ENCODE measurements around the gene RIMBP3C.
"Not testable (repeated sequence)": the region's sequence is repeated elsewhere in the genome, so short reads cannot be mapped to it uniquely, and the experiment has no call there.

RIMBP3C gene

DNA sequence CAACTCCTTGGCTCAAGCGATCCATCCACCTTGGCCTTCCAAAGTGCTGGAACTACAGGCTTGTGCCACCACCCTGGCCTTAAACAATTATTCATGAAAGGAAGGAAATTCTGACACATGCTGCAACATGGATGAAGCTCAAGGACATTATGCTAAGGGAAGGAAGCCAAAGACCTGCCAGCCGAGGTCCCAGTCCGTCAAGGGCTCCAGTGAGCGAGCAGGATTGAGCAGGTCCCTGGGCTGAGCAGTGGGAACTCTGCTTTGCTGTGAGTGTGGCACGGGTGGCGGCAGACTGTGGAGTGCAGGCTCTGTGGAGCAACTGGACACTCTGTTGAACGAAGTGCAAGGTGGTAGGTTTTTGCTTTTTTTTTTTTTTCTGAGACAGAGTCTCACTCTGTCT, 11.4 kb downstream of the RIMBP3C start:
- not testable (repeated sequence) for H3K4me1 ChIP-seq (ENCODE audit: control insufficient read depth in 1 of 2, insufficient read depth in 1 of 2, low read depth in 1 of 2, low read length in 1 of 2); H3K27me3 ChIP-seq; H3K9me3 ChIP-seq; H3K4me3 ChIP-seq (ENCODE audit: low read depth in 1 of 2, low read length in 1 of 2); H3K36me3 ChIP-seq; H3K27ac ChIP-seq

DNA sequence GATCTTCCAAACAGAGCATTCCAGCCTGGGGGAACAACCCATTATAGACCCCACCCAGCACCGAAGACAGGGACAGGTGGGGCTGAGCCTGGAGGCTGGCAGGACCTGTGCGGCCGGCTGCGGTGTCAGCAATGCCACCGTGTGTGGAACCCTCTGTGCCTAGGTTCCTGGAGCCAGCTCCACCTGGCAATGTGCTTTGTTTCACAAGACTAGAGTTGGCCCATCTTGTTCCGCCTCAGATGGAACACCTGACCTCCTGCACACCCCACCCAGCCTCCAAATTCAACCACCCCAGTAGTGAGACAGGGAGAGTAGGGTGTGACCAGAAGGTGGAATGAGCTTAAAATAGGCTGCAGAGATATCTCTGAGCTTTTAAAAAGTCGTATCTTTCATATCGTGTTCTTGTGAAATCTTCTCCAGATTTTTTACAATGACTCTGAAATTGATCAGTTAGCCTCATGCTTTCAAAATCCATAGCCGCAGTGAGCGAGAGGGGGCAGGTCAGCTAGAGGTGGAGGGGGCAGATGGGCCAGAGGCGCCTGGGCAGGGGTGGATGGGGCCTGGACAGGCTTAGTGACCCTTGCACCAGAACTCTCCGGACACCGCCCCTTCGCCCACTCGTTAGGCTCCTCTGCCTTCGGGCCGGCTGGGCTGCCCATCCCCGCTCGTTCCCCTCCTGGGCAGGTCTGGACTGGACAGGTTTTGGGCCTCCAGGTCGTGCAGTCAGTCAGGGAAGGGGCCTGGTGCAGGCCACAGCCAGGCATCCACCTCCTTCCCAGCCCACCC, 18.2 kb downstream of the RIMBP3C start:
- H3K9me3 ChIP-seq; H3K4me1 ChIP-seq (ENCODE audit: control insufficient read depth in 1 of 2, insufficient read depth in 1 of 2, low read depth in 1 of 2, low read length in 1 of 2); H3K27me3 ChIP-seq; H3K27ac ChIP-seq; H3K36me3 ChIP-seq; H3K4me3 ChIP-seq (ENCODE audit: low read depth in 1 of 2, low read length in 1 of 2): not testable (repeated sequence)

DNA sequence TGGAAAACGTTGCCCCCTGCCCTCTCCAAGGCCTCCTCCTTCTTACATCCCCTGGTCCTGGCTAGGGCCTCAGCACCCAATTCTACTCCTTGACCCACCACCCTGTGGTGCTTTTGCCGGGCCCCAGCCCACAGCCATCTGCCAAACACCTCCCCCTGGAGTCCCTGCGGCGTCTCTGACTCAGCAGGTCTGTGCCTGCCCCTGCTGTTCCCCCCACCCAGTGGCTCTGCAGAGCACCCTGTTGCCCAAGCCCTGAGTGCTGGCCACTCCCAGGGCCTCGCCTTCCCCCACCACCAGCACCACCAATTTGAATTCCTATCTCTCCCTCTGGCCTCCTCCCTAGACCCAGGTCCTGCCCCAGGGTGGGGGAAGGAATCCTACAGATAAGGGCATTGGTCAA, 19.7 kb downstream of the RIMBP3C start:
- not testable (repeated sequence) for H3K27ac ChIP-seq; H3K4me3 ChIP-seq (ENCODE audit: low read depth in 1 of 2, low read length in 1 of 2); H3K27me3 ChIP-seq; H3K4me1 ChIP-seq (ENCODE audit: control insufficient read depth in 1 of 2, insufficient read depth in 1 of 2, low read depth in 1 of 2, low read length in 1 of 2); H3K9me3 ChIP-seq; H3K36me3 ChIP-seq

DNA sequence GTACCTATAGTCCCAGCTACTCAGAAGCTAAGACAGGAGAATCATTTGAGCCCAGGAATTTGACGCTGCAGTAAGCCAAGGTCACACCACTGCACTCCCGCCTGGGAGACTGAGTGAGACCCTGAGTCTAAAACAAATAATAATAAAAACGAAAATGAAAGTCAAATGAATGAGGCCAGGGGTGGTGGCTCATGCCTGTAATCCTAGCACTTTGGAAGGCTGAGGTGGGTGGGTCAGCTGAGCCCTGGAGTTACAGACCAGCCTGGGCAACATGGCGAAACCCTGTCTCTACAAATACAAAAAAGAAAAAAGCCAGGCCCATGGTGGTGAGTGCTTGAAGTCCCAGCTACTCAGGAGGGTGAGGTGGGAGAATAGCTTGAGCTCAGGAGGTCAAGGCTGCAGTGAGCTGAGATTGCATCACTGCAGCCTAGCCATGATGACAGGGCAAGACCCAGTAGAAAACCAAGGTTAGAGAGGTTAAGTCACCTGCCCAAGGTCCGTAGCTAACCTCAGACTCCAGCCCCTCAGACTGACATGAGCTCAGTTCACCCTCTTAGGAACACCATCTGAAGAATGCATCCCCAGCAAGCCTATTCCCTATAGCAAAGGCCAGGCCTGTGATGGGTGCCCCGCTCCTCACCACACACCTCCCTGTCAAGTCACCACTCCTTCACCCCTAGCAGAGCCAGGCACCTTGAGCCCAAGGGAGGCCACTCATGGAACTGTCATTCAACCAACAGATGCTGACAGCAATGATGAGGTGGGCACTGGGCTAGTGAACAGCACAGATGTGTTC, 24.4 kb downstream of the RIMBP3C start:
- not testable (repeated sequence) for H3K27ac ChIP-seq; H3K4me1 ChIP-seq (ENCODE audit: control insufficient read depth in 1 of 2, insufficient read depth in 1 of 2, low read depth in 1 of 2, low read length in 1 of 2); H3K9me3 ChIP-seq; H3K4me3 ChIP-seq (ENCODE audit: low read depth in 1 of 2, low read length in 1 of 2); H3K27me3 ChIP-seq; H3K36me3 ChIP-seq

DNA sequence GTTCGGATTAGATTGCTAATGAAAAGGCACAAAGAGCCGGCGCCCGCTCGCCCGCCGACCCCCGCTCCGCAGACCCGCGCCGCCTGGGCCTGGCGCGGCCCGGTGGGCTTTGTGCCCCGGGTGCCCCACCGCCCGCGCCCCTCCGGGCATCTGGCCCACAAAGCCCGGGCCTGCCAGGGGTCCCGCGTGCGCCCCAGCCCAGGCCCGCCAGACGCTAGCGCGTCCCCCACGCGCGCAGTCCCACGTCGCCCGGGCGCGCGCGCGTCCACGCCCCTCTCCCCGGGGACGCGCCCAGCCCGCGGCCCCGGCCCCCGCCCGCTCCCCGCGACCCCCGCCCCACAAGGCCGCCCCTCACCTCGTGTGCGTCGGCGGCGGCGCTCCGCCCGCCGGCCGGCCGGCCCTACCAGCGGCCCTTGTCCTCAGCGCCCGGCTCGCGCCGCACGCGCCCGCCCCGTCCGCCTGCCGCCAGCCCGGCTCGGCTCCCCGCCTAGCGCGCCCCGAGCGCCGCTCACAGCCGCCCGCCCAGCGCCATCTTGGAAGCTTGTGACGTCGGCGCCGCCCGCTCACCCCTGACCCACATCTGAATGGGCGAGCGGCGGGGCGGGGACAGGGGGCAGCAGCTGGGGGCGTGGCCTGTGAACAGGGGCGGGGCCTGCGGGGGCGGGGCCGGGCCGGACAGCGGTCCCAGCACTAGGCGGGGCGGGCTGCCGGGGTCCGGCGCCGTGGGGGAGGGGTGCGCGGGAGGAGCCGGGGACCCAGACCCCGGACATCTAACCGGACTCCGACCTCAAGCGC, 34.1 kb downstream of the RIMBP3C start:
- H3K4me3 ChIP-seq (ENCODE audit: low read depth in 1 of 2, low read length in 1 of 2); H3K27me3 ChIP-seq; H3K27ac ChIP-seq; H3K36me3 ChIP-seq; H3K9me3 ChIP-seq; H3K4me1 ChIP-seq (ENCODE audit: control insufficient read depth in 1 of 2, insufficient read depth in 1 of 2, low read depth in 1 of 2, low read length in 1 of 2): not testable (repeated sequence)

DNA sequence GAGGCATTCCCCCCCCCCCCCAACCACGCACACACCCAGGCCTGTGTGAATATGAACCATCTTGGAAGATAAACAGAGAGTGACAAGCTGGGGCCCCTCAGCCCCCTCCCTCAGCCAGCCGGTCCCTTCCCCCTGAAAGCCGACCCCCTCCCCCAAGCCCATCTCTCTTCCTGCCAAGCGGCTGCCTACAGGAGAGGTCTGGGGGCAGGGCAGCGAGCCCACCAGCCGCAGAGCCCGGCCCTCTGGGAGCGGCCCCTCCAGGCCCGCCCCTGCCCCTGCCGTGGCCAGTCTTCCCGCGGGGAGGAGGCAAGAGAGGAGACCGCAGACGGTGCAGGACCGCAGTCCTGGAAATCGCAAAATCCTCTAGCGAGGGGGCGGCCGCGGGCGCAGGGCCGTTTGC, 34.7 kb downstream of the RIMBP3C start:
- not testable (repeated sequence) for H3K27me3 ChIP-seq; H3K27ac ChIP-seq; H3K9me3 ChIP-seq; H3K4me1 ChIP-seq (ENCODE audit: control insufficient read depth in 1 of 2, insufficient read depth in 1 of 2, low read depth in 1 of 2, low read length in 1 of 2); H3K36me3 ChIP-seq; H3K4me3 ChIP-seq (ENCODE audit: low read depth in 1 of 2, low read length in 1 of 2)

DNA sequence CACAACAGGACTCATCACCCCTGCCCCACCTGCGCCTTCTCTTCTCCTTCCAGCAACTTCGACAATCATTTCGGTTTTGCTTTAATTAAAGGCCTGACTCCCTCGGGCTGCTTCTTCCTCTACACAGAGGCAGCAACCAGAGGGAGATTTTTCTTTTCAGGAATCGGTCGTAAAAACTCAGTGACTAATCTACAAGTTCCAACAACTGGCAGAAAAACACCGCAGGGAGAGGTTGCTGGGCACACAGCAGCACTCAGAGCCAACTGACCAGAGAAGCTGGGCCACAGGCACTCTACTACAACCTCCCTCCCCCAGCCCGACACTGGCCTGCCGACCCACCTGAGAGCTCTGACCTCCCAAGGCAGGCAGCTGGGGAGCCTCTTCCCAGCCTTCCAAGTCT, 36.0 kb downstream of the RIMBP3C start:
- not testable (repeated sequence) for H3K4me3 ChIP-seq (ENCODE audit: low read depth in 1 of 2, low read length in 1 of 2); H3K36me3 ChIP-seq; H3K27me3 ChIP-seq; H3K9me3 ChIP-seq; H3K4me1 ChIP-seq (ENCODE audit: control insufficient read depth in 1 of 2, insufficient read depth in 1 of 2, low read depth in 1 of 2, low read length in 1 of 2); H3K27ac ChIP-seq

DNA sequence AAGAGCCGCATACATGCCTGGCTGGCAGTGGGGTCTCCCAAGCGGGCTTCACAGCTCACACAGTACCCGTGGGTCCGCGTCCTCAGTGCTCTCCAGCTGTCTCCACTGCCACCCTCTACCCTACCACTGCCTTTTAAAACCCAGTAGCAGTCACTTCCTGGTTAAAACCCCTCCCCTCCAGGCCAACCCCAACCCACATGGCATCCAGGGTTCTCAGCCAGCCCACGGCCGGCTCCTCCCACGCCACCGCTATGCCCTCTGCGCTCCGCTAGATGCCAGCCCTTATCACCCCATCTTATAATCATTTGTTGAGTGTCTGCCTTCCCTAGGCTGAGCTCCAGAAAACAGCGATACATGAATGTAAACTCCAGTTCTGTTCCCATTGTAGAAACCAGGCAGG, 37.1 kb downstream of the RIMBP3C start:
- H3K4me1 ChIP-seq (ENCODE audit: control insufficient read depth in 1 of 2, insufficient read depth in 1 of 2, low read depth in 1 of 2, low read length in 1 of 2); H3K4me3 ChIP-seq (ENCODE audit: low read depth in 1 of 2, low read length in 1 of 2); H3K27me3 ChIP-seq; H3K9me3 ChIP-seq; H3K36me3 ChIP-seq; H3K27ac ChIP-seq: not testable (repeated sequence)

DNA sequence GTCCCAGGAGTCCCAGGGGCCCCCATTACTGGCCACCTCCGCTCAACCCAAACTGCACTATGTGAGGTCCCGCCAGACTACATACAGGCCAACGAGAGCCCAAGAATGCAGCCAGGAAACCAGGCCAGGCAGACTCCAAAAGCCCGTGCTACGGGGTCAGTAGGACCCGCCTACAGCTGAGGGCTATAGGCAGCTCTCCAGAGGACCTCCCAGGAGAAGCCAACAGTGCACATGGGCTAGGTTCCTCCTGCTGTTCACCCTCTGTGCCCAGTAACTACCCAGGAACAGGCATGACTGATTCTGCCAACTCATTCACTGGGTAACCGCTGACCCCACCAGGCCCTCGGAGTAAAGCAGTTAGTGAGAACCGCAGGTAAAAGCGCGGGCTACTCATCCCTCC, 39.2 kb downstream of the RIMBP3C start:
- H3K4me1 ChIP-seq (ENCODE audit: control insufficient read depth in 1 of 2, insufficient read depth in 1 of 2, low read depth in 1 of 2, low read length in 1 of 2); H3K27me3 ChIP-seq; H3K4me3 ChIP-seq (ENCODE audit: low read depth in 1 of 2, low read length in 1 of 2): not testable (repeated sequence)

DNA sequence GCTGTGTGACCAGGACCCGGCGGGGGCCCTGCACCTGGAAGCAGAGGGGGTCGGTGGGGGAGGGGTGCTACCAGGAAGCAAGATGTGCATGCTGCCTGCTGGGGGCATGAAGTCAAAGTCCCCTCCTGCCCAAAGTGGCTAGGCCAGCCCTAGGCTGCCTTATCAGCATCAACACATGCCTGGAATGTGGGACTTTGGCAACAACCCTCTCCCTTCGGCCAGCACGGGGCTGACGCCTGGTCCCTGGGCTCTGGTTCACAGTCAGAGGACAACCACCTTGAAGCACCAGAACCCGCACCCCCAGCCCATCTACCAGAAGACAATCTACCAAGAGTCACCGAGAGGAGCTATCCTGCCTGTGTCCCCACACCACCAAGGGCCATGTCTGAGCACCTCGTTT, 40.9 kb downstream of the RIMBP3C start:
- H3K27me3 ChIP-seq; H3K4me3 ChIP-seq (ENCODE audit: low read depth in 1 of 2, low read length in 1 of 2); H3K9me3 ChIP-seq: not testable (repeated sequence)

More for the DNA sequence above, 39.2 kb downstream of the RIMBP3C start:
- H3K9me3 ChIP-seq, H3K27ac ChIP-seq, H3K36me3 ChIP-seq: not testable (repeated sequence)

DNA sequence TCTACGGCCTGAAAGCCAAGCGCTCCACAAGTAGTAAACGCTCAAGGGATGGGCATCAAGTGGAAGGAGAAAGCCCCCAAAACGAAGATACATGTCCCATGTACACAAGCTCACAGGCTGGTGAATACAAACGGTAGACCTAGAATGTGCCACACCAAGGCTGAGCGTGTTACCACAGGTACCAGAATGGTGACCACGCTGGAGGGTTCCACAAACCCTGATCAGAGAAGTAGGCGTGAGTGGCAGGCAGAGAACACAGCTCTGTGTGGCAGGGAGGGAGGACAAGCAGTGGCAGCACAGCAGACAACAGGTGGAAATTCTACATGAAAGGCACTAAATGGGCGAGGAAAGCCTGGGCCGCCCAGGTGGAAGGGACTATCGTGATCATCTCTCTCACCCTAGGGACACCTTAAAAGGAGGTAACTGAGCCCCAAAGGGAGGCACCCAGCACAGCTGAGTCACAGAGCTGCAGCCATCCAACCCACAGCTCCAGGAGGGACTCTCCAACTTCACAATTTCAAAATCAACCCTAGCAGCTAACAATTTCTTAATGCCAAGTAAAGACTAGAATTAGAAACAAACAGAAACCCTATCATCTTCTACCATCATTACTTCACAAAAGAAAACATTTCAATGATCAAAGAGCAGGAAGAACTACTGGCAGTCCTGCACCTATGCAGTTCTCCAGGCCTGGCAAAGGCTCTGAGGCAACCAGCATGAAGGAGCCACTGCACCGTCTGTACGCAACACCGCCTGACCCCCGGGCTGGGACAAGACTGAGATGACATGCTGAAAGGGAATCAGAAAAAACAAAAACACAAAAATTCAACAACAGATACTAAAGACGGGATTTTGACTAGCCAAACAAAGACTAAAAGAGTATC, 51.4 kb downstream of the RIMBP3C start:
- not testable (repeated sequence) for H3K4me3 ChIP-seq (ENCODE audit: low read depth in 1 of 2, low read length in 1 of 2); H3K27me3 ChIP-seq; H3K9me3 ChIP-seq; H3K4me1 ChIP-seq (ENCODE audit: control insufficient read depth in 1 of 2, insufficient read depth in 1 of 2, low read depth in 1 of 2, low read length in 1 of 2); H3K27ac ChIP-seq; H3K36me3 ChIP-seq

More for the DNA sequence above, 40.9 kb downstream of the RIMBP3C start:
- not testable (repeated sequence) for H3K27ac ChIP-seq; H3K36me3 ChIP-seq; H3K4me1 ChIP-seq (ENCODE audit: control insufficient read depth in 1 of 2, insufficient read depth in 1 of 2, low read depth in 1 of 2, low read length in 1 of 2)

DNA sequence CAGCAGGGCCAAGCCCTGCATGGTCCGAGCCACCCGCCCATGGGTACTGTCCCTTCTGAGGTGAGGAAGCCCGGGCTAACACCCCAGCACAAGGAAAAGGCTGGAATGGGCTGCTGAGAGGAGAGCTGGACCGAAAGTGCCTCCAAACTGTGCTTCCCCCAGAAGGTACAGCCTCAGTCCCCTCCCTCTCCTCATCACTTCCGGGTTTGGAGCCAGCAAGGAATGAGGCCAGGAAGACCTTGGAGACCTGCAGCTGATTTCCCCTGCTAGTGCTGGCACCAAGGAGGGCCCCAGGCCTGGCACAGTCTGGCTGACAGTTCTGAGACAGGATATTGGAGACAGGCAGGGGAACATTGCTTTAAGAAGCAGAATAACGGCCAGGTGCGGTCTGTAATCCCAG, 52.8 kb downstream of the RIMBP3C start:
- not testable (repeated sequence) for H3K9me3 ChIP-seq; H3K4me3 ChIP-seq (ENCODE audit: low read depth in 1 of 2, low read length in 1 of 2); H3K36me3 ChIP-seq; H3K27me3 ChIP-seq; H3K27ac ChIP-seq; H3K4me1 ChIP-seq (ENCODE audit: control insufficient read depth in 1 of 2, insufficient read depth in 1 of 2, low read depth in 1 of 2, low read length in 1 of 2)

DNA sequence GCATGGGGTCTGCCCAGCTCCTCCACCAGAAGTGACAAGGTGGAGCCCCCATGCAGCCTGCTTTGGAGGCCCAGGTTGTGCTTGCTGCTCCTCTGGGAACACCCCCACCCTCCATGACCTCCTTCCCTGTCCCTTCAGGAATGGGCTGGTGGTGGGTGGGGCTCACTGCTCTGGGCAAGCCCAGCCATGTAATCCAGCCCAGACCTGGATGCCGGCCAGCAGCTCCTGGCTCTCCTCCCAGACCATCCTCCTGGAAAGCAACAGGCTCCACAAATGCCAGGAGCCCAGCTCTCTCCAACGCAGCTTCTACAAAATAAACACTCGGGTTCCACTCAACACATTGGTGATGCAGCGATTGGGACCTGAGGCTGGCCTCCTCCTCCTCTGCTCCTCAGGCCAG, 53.3 kb downstream of the RIMBP3C start:
- H3K27me3 ChIP-seq; H3K9me3 ChIP-seq; H3K4me3 ChIP-seq (ENCODE audit: low read depth in 1 of 2, low read length in 1 of 2); H3K27ac ChIP-seq; H3K36me3 ChIP-seq; H3K4me1 ChIP-seq (ENCODE audit: control insufficient read depth in 1 of 2, insufficient read depth in 1 of 2, low read depth in 1 of 2, low read length in 1 of 2): not testable (repeated sequence)
